Fibroblast of skin of right quadriceps (primary cell): ENCODE results near the gene E2F2.

Source experiments
- DNase-seq: peaks from one replicate; pipeline ENCODE4 v3.0.0-alpha.2; 2013

E2F2 gene, protein sequence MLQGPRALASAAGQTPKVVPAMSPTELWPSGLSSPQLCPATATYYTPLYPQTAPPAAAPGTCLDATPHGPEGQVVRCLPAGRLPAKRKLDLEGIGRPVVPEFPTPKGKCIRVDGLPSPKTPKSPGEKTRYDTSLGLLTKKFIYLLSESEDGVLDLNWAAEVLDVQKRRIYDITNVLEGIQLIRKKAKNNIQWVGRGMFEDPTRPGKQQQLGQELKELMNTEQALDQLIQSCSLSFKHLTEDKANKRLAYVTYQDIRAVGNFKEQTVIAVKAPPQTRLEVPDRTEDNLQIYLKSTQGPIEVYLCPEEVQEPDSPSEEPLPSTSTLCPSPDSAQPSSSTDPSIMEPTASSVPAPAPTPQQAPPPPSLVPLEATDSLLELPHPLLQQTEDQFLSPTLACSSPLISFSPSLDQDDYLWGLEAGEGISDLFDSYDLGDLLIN

GRCh38 chr1:23530747-23531561, at the start of gene E2F2:
Gene E2F2 (minus strand): TSS chr1:23531233. CDS start chr1:23530793, 440 bp downstream.
- peak; percentile 87 for DNase-seq

DNA sequence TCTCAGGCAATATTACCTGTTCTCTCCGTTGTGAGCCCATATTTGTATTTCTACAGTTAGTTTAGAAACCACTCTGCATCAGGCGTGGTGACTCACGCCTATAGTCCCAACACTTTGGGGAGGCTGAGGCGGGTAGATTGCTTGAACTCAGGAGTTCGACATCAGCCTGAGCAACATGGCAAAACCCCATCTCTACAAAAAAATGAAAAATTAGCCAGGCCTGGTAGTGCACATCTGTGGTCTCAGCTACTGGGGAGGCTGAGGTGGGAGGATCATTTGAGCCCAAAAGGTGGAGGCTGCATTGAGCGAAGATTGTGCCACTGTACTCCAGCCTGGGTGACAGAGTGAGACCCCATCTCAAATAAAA, 47.9 kb upstream of the E2F2 start:
- DNase-seq, result no peak

- DNase-seq, result no peak
Observed at GRCh38 chr1:23578311-23578996, 47.4 kb upstream of the E2F2 start.

DNA sequence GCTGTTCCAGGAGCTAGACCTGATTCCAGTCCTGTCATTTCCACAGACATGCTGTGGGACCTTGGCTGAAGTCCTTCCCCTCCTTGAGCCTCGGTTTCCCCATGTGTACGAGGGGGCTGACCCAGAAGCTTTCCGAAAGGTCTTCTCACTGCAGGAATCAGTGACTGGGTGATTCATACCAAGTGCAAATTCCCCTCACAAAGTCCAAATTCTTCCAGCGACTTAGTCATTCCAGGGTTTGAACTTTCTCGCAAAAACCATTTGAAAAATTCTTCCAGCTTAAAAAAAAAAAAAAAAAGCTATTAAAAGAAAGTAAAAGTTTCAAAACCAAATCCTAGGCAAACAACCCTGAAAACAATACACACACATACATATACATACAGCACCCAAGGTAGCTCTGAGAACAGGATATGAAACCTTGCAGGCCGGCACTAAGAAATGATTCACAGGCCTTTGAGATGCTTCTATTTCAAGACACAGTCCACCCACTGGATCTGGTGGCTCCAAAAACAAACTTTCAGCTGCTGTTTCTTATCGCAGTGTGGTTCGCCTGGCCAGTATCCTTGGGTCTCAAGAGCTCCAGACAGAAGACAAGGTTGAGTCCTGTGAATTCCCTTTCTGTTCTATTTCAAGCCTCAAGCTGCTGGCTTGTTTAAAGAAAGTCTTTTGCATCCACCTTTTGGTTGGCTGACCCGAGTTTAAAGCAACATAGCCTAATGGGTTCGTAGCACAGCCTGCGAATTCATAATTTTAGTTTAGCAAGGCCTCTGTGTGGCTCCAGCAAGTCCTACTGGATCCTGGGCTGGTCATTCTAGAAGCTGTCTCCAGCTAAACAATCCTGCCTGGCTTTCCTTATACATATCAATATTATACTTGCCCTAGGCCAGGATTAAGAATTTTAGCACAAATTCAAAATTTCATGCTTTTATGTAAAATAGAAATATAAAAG, 46.3 kb upstream of the E2F2 start:
- DNase-seq, result peak; percentile 91

- no peak for DNase-seq
Observed at GRCh38 chr1:23576338-23577055, 45.5 kb upstream of the E2F2 start.

DNA sequence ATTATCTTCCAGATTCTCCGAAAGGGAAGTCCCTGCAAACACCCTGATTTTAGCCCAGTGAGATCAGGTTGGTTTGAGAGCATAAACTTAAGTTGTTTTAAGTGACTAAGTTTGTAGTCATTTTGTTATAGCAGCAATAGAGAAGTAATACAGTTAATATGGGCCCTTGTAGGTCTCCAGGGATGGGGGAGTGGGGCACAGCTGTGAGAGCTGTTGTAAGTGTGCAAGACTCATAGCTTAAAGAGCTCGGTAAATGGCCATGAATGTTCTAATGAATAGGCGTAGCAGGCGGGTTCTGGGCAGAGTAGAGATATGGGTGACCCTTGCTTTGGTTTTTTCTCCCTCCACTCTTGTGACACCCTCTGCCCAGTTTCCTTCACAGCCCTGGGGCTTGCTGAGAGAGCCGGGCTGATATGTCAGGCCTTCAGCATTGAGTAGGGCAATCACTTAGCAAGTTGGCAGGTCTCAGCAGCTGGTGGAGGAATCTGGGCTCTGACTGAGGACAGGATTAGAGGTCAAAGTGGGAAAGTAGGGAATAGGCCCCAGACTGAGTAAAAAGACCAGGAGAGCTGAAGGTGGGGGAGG, 44.3 kb upstream of the E2F2 start:
- no peak for DNase-seq

DNA sequence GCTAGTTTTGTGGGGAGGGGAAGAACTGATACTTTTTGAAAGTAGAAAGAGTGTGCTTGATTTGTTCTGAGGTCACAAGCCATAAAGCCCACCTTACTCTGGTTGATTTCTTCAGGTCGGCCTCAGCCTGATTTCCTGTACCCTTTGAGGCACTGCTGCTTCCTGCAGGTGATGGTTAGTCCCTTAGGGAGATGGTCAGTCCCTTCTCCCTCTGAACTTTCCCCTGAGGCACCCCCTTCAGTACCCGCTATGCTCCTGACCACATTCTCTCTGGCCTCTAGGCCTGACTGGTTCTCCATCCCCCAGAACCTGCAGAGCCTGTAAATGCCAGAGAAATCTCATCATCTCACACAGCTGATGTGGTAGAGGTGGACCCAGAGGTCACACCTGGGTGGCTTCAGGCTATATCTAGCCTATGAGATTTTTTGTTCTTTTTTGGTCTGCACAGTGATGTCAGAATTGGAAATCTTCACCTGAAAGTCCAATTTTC, 43.3 kb upstream of the E2F2 start:
- DNase-seq, result no peak

GRCh38 chr1:23573574-23574182, 42.6 kb upstream of the E2F2 start:
- DNase-seq, result no peak

DNA sequence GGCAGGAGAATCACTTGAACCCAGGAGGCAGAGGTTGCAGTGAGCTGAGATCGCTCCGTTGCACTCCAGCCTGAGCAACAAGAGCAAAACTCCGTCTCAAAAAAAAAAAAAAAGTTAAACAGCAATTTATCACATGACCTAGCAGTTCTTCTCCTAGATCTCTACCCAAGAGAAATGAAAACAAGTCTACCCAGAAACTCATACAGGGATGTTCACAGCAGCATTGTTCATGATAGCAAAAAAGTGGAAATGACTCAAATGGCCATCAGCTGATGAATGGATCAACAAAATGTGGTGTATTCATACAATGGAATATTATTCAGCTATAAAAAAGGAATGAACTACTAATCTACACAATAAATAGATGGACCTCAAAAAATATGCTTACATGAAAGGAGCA, 40.4 kb upstream of the E2F2 start:
- DNase-seq, result no peak

DNA sequence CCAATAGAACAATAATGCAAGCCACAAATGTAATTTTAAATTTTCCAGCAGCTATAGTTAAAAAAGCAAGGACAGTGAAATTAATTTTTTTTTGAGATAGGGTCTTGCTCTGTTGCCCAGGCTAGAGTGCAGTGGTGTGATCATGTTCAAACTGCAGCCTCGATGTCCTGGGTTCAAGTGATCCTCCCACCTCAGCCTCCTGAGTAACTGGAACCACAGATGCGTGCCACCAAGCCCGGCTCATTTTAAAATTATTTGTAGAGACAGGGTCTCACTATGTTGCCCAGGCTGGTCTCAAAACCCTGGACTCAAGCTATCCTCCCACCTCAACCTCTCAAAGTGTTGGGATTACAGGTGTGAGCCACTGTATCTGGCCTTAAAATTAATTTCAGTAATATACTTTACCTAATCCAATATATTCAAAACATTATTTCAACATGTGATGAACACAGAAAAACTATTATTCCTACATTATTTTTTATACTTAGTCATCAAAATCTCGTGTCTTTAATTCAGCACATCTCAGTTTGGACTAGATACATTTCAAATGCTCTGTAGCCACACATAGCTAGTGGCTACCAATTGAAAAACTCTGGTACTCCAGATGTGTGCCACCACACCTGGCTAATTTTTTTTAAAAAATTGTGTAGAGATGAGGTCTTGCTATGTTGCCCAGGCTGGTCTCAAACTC, 39.1 kb upstream of the E2F2 start:
- no peak for DNase-seq

DNA sequence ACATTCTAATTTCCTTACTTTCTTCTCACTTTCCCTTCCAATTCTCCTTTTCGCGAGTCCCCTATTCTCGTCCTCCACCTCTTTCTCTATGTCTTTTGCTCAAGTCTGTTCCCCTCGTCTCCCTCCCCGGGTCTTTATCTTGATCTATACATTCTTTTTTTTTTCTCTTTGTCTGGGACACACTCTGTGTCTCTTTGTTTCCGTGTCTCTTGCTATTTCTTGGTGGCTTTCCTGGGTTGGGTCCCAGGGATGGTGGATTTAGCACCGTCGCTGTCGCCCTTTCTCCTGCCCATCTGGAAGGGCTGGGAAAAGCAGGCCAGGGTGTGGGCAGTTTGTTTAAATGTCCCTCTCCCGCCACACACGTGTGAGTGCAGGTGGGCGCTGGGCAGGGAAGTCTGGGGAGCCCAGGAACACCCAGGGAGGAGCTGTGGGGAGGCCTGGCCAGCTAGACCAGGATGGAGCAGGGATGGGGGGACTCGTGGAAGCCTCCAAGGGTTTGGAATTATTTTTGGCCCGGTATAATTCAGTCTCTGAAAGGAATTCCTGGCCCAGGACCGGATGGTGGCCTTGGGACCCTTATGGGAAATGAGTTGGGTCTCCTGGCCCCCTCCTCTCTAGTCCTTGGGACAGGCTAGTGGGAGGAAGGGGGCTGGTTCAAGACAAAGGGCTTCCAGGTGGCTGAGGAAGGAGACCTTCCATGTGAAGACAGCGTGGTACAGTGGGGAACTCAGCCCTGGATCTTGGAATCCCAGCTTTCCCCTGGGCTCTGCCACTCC, 37.8 kb upstream of the E2F2 start:
- DNase-seq, result no peak

DNA sequence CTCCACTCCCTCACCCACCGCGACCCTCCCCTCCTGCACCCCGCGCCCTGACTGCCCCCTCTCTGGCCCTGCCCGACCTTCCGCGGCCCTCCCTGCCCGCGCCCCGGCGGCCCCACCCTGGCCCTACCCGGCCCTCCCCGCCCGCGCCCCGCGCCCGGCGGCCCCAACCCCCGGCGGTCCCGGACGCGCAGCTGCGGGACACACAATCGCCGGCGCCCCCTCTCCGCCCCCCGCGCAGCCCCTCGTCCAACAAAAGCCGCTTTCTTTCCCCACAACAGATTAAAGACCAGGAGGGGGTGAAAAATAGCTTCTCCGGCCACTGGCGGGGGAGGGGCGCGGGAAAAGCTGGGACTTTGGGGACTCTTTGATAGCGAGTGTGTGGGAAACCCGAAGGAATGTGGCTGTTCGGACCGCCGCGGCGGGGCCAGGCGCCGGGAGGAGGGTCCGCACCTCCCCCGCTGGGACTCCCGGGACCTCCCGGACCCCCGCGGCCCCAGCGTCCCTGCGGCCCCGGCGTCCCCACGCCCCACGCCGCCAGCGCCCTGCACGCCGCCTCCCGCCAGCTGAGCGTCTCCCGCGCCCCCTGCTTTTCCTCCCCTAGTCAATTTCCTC, 37.1 kb upstream of the E2F2 start:
- no peak for DNase-seq

DNA sequence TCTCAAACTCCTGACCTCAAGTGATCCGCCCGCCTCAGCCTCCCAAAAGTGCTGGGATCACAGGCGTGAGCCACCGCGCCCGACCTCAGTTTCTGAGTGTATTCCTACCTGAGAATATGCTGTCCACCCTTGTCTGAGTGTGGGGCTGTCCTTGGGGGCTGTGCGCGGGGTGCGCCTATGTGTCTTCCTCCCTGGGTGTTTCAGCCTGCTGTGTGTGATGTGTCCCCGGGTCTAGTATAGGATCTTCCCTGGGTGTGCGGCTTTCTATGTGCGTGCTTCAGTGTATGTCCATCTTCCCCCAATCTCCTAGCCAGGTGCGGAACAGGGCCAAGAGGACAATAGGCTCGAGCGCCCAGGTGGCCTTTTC, 36.6 kb upstream of the E2F2 start:
- no peak for DNase-seq

DNA sequence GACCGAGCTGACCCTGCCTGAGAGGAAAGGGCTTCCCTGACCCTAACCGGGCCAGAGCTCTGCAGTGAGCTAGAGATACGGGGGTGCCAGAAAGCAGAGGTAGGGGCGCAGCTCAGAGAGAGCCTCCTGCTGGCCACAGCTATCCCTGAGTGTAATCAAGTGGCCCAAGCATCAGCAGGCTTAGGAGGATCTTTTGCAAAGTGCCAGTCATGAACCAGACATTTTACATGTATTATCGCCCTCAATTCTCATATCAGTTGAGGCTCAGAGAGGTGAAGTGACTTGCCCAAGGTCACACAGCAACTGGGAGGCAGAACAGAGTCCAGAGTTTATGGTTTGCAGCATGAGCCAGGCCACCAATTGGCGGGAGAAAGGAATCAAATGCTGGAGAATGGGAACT, 35.3 kb upstream of the E2F2 start:
- DNase-seq, result no peak

GRCh38 chr1:23565776-23566175, 34.7 kb upstream of the E2F2 start:
- DNase-seq, result no peak

- DNase-seq, result no peak
Observed at GRCh38 chr1:23564529-23565122, 33.6 kb upstream of the E2F2 start.

DNA sequence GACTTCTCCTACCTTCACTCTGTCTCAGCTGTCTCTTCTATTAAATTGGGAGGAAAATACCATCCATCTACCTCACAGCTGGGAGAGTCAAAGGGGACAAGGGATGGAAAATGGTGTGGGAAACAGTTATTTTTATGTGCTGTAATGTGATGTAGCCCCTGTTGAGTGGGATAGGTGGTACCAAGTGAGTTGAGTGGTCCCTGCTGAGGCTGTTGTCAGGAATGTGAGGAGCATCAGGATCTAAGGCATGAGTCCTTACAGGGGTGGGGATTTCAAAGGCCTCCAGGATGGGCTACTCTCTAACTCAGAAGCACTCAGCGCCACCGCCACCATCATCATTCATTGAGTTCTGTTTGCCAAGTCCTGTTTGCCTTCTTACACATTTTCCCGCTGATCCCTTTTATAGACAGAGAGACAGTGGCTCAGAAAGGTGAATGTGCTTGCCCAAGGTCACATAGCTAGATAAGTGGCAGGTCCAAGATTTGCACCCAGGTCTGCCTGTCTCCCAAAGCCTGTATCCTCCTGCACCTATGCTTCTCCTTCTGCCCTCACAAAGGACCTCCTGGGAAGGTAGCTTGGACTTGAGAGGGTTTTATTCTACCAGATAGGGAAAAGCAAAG, 32.8 kb upstream of the E2F2 start:
- DNase-seq, result no peak

- no peak for DNase-seq
Observed at GRCh38 chr1:23563003-23563402, 32.0 kb upstream of the E2F2 start.
